H9 (cell line): Measurements from ENCODE around the gene MKRN2OS. TPM values are rescaled to one million over a fixed set of nuclear protein-coding genes. Genes with fewer than 3 reads are reported as not detected.

Source experiments
- DNase-seq: peaks from one replicate; pipeline ENCODE4 v3.0.0-alpha.2; 2017
- H2AFZ ChIP-seq: one replicate; pipeline ENCODE4 v1.6.1; 2013; ENCODE audit warnings: mild to moderate bottlenecking, low read length, control low read depth, moderate library complexity
- H2AK5ac ChIP-seq: 2 replicates; pipeline ENCODE4 v1.6.1; 2013; ENCODE audit warnings: low read length, control low read depth, mixed read lengths; ENCODE audit not compliant: insufficient read length
- H2BK120ac ChIP-seq: one replicate; pipeline ENCODE4 v1.6.1; 2013; ENCODE audit warnings: low read depth, mild to moderate bottlenecking, low read length, control low read depth, inconsistent platforms; ENCODE audit not compliant: poor library complexity, severe bottlenecking
- H2BK12ac ChIP-seq: 2 replicates; pipeline ENCODE4 v1.6.1; 2013; ENCODE audit warnings: low read length, control low read depth, mixed read lengths, low read depth; ENCODE audit not compliant: insufficient read length
- H2BK15ac ChIP-seq: 2 replicates; pipeline ENCODE4 v1.6.1; 2013; ENCODE audit warnings: low read depth, low read length, control low read depth
- H2BK20ac ChIP-seq: one replicate; pipeline ENCODE4 v1.6.1; 2013; ENCODE audit warnings: low read depth, mild to moderate bottlenecking, low read length, control low read depth, inconsistent platforms; ENCODE audit not compliant: poor library complexity, severe bottlenecking
- H2BK5ac ChIP-seq: 2 replicates; pipeline ENCODE4 v1.6.1; 2013; ENCODE audit warnings: low read length, control low read depth, mixed read lengths; ENCODE audit not compliant: insufficient read length
- H3K14ac ChIP-seq: 2 replicates; pipeline ENCODE4 v1.6.1; 2013; ENCODE audit warnings: low read length, control low read depth; ENCODE audit not compliant: insufficient read depth
- H3K18ac ChIP-seq: 2 replicates; pipeline ENCODE4 v1.6.1; 2013; ENCODE audit warnings: low read depth, mild to moderate bottlenecking, mixed read lengths, low read length, control low read depth; ENCODE audit not compliant: insufficient read length
- H3K23ac ChIP-seq: 2 replicates; pipeline ENCODE4 v1.6.1; 2013; ENCODE audit warnings: low read length, control low read depth, mixed read lengths, low read depth; ENCODE audit not compliant: insufficient read length
- H3K23me2 ChIP-seq: 2 replicates; pipeline ENCODE4 v1.6.1; 2013; ENCODE audit warnings: low read depth, mild to moderate bottlenecking, mixed read lengths, low read length, control low read depth; ENCODE audit not compliant: insufficient read length, poor library complexity, severe bottlenecking
- H3K27ac ChIP-seq: 2 replicates; pipeline ENCODE4 v1.5.1; 2013; ENCODE audit warnings: low read length, control low read depth, mixed read lengths, low read depth; ENCODE audit not compliant: insufficient read length
- H3K27me3 ChIP-seq: 2 replicates; pipeline ENCODE4 v1.6.1; 2013; ENCODE audit warnings: low read length, control low read depth, inconsistent platforms; ENCODE audit not compliant: insufficient read depth
- H3K4ac ChIP-seq: 2 replicates; pipeline ENCODE4 v1.6.1; 2013; ENCODE audit warnings: low read depth, mild to moderate bottlenecking, control low read depth, inconsistent platforms, low read length, moderate library complexity
- H3K4me1 ChIP-seq: 2 replicates; pipeline ENCODE4 v1.6.1; 2013; ENCODE audit warnings: low read length, control low read depth, inconsistent platforms; ENCODE audit not compliant: insufficient read depth
- H3K4me2 ChIP-seq: 2 replicates; pipeline ENCODE4 v1.6.1; 2013; ENCODE audit warnings: low read length, control low read depth, mixed read lengths; ENCODE audit not compliant: insufficient read length, insufficient read depth
- H3K56ac ChIP-seq: 2 replicates; pipeline ENCODE4 v1.6.1; 2013; ENCODE audit warnings: low read depth, mild to moderate bottlenecking, mixed read lengths, low read length, control low read depth; ENCODE audit not compliant: insufficient read length
- H3K79me1 ChIP-seq: 2 replicates; pipeline ENCODE4 v1.6.1; 2013; ENCODE audit warnings: low read depth, mild to moderate bottlenecking, moderate library complexity, low read length, control low read depth, inconsistent platforms; ENCODE audit not compliant: insufficient read depth, poor library complexity, severe bottlenecking
- H3K79me2 ChIP-seq: 2 replicates; pipeline ENCODE4 v1.6.1; 2013; ENCODE audit warnings: low read length, control low read depth, inconsistent platforms; ENCODE audit not compliant: insufficient read depth
- H3K9ac ChIP-seq: 2 replicates; pipeline ENCODE4 v1.6.1; 2013; ENCODE audit warnings: low read length, control low read depth, mixed read lengths; ENCODE audit not compliant: insufficient read length; ENCODE audit errors: extremely low read depth
- H3K9me3 ChIP-seq: one replicate; pipeline ENCODE4 v1.6.1; 2013; ENCODE audit warnings: low read depth, low read length, inconsistent platforms; ENCODE audit not compliant: control insufficient read depth
- H3T11ph ChIP-seq: one replicate; pipeline ENCODE4 v1.6.1; 2013; ENCODE audit warnings: mild to moderate bottlenecking, low read length, control low read depth, inconsistent platforms
- H4K20me1 ChIP-seq: one replicate; pipeline ENCODE4 v1.6.1; 2013; ENCODE audit not compliant: control insufficient read depth, insufficient read length, insufficient read depth
- H4K5ac ChIP-seq: 2 replicates; pipeline ENCODE4 v1.6.1; 2013; ENCODE audit warnings: low read depth, mild to moderate bottlenecking, mixed read lengths, low read length, control low read depth; ENCODE audit not compliant: insufficient read length
- H4K8ac ChIP-seq: replicated peaks from 2 replicates; pipeline ENCODE4 v1.6.1; 2013; ENCODE audit warnings: low read length, control low read depth, mixed read lengths, low read depth; ENCODE audit not compliant: insufficient read length
- H4K91ac ChIP-seq: 2 replicates; pipeline ENCODE4 v1.6.1; 2013; ENCODE audit warnings: low read depth, mild to moderate bottlenecking, moderate library complexity, mixed read lengths, low read length, control low read depth; ENCODE audit not compliant: insufficient read length
- H3K27ac Mint-ChIP-seq, 3 experiments: 2 replicates in 2 of 3; 3 replicates in 1 of 3; pipeline ENCODE4 v1.8.0; 2020 to 2021; ENCODE audit warnings: mixed read lengths in 3 of 3, mild to moderate bottlenecking in 1 of 3, moderate library complexity in 1 of 3
- H3K27me3 Mint-ChIP-seq: 2 replicates; pipeline ENCODE4 v1.8.0; 2021; ENCODE audit warnings: low read depth, mild to moderate bottlenecking, moderate library complexity, mixed read lengths
- H3K36me3 Mint-ChIP-seq, 3 experiments: 2 replicates in 2 of 3; 3 replicates in 1 of 3; pipeline ENCODE4 v1.8.0; 2020 to 2021; ENCODE audit warnings: low read depth in 3 of 3, mixed read lengths in 3 of 3; ENCODE audit not compliant: insufficient read depth in 1 of 3
- H3K4me1 Mint-ChIP-seq, 2 experiments: 2 replicates each; pipeline ENCODE4 v1.8.0; 2020; ENCODE audit warnings: mixed read lengths in 2 of 2
- H3K4me3 Mint-ChIP-seq, 2 experiments: 2 replicates in 1 of 2; 3 replicates in 1 of 2; pipeline ENCODE4 v1.8.0; 2020 to 2021; ENCODE audit warnings: mild to moderate bottlenecking in 2 of 2, mixed read lengths in 2 of 2, moderate library complexity in 1 of 2
- H3K9me3 Mint-ChIP-seq, 2 experiments: 2 replicates in 1 of 2; 3 replicates in 1 of 2; pipeline ENCODE4 v1.8.0; 2020; ENCODE audit warnings: mild to moderate bottlenecking in 2 of 2, mixed read lengths in 2 of 2, moderate library complexity in 1 of 2
- WGBS: extraction: QIAGEN DNeasy Blood & Tissue Kit; methylation state at CpG from one replicate; pipeline ENCODE4 v1.1.7; 2013; ENCODE audit warnings: missing lambda C conversion rate, low lambda C conversion rate, mixed read lengths; ENCODE audit not compliant: insufficient read length; ENCODE audit errors: extremely low coverage; 5-methylcytosine and 5-hydroxymethylcytosine counted together
- total RNA-seq: library from RNA; stranded (reverse); gene quantifications from 2 replicates; pipeline ENCODE4 v1.2.1, GENCODE V29; 2021
- TF ChIP-seq, protein P1 (sequence below): fragments of 200-600 bp; sonication (generic); conservative IDR thresholded peaks from 3 replicates; pipeline ENCODE4 v1.8.0; 2021; ENCODE audit warnings: antibody characterized with exemption, mild to moderate bottlenecking

MKRN2OS gene
- total RNA-seq, 1 experiment from 2014 or later: 0.44 TPM

GRCh38 chr3:12571986-12572385, 26.7 kb upstream of the MKRN2OS start:
- Histone ChIP-seq H3K9ac (no peak overlapping the region), H3K9me3 (no peaks in the 10 kb centered on the region), H3K18ac (no peak overlapping the region), H2BK120ac (no peak overlapping the region), H3T11ph (no peak overlapping the region), H3K23me2 (no peaks in the 10 kb centered on the region), H2BK12ac (no peak overlapping the region), H4K91ac (no peak overlapping the region), H3K27me3 (no peaks in the 10 kb centered on the region), H3K79me1 (peaks cover 3% of the 10 kb centered on the region), H3K14ac (no peak overlapping the region), H3K79me2 (peaks cover 3% of the 10 kb centered on the region; the same call in 1 of the 2 replicates), H2AK5ac (no peak overlapping the region), H3K4ac (no peak overlapping the region), H3K27ac (no peak overlapping the region), H4K20me1 (peaks cover 2% of the 10 kb centered on the region), H2BK15ac (no peak overlapping the region), H3K4me2 (no peak overlapping the region), H3K56ac (no peak overlapping the region), H3K23ac (no peak overlapping the region), H2BK20ac (no peak overlapping the region), H4K8ac (no peak overlapping the region), H2AFZ (no peak overlapping the region), H4K5ac (no peak overlapping the region), H3K4me1 (no peaks in the 10 kb centered on the region), H2BK5ac (no peak overlapping the region)
- H3K4me3 Mint-ChIP-seq: no peak overlapping the region
- WGBS: no CpG with 5 or more reads among the region's 11 CpGs
- peak; percentile 35 for DNase-seq
- H3K36me3 Mint-ChIP-seq: peaks cover 53 to 75% (median 73%) of the 10 kb centered on the region in 3 experiments; a peak in 6 of 7 replicates
- no peaks in the 10 kb centered on the region for H3K9me3 Mint-ChIP-seq
- TF ChIP-seq, protein P1, sequence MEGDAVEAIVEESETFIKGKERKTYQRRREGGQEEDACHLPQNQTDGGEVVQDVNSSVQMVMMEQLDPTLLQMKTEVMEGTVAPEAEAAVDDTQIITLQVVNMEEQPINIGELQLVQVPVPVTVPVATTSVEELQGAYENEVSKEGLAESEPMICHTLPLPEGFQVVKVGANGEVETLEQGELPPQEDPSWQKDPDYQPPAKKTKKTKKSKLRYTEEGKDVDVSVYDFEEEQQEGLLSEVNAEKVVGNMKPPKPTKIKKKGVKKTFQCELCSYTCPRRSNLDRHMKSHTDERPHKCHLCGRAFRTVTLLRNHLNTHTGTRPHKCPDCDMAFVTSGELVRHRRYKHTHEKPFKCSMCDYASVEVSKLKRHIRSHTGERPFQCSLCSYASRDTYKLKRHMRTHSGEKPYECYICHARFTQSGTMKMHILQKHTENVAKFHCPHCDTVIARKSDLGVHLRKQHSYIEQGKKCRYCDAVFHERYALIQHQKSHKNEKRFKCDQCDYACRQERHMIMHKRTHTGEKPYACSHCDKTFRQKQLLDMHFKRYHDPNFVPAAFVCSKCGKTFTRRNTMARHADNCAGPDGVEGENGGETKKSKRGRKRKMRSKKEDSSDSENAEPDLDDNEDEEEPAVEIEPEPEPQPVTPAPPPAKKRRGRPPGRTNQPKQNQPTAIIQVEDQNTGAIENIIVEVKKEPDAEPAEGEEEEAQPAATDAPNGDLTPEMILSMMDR: no peak
- H3K4me1 Mint-ChIP-seq: no peaks in the 10 kb centered on the region
- 0 out of 7 replicates have a peak overlapping the region, but pooled peaks of 1 of the 3 experiments have one; percentile 38 for H3K27ac Mint-ChIP-seq
- H3K27me3 Mint-ChIP-seq: no peaks in the 10 kb centered on the region
